A549 treated with Hydrocortisone at 1 μM for 4 hours (cell line): ENCODE results near the gene HIF1A. TPM values are rescaled to one million over a fixed set of nuclear protein-coding genes. Genes with fewer than 3 reads are reported as not detected.

Experiments used
- total RNA-seq: library from RNA; stranded (reverse); fragments of 200-300 nt; extraction: Qiagen RNA extraction; gene quantifications from 5 replicates; pipeline ENCODE4 v1.2.3, GENCODE V29; 2022

Gene HIF1A
- 121 to 233 TPM (median 180 TPM) in 5 replicates for total RNA-seq

GRCh38 chr14:61694830-61695694, at the start of gene HIF1A:
TSS of gene HIF1A (plus strand) at chr14:61695513. CDS start at chr14:61695805, 292 bp downstream.

GRCh38 chr14:61761959-61762786, 66.9 kb downstream of the HIF1A start, which contains the start of gene SNAPC1:
TSS of gene SNAPC1 (plus strand) at chr14:61762420. CDS start at chr14:61762461, 41 bp downstream.

Other genes starting within 250 kb of the HIF1A start
- gene SNAPC1, start 66.9 kb downstream of the HIF1A start, total RNA-seq: 10.6 to 14.6 TPM (median 11.4 TPM) in 5 replicates
- gene SYT16, start 117.2 kb downstream of the HIF1A start, total RNA-seq: 0.06 to 0.35 TPM (median 0.16 TPM) in 5 replicates